Calu3 (cell line): ENCODE results near the gene TENT4A. TPM values are rescaled to one million over a fixed set of nuclear protein-coding genes. Genes with fewer than 3 reads are reported as not detected.

Source experiments
- BruUV-seq: library from RNA; stranded (reverse); fragments of 400-500 nt; replicated peaks from 2 replicates; lab custom pipeline; 2021; lab: Mats Ljungman, UMichigan
- CTCF ChIA-PET: fragments of 300-600 bp; sonication (Branson Sonifier 250); formaldehyde crosslinking; loops from one replicate; lab custom pipeline; 2022; ENCODE audit warnings: antibody characterized with exemption; lab: Charles Lee
- DNase-seq: peaks from one replicate; pipeline ENCODE4 v3.0.0; 2022
- H3K27ac Mint-ChIP-seq: one replicate; pipeline ENCODE4 v1.8.0; 2022; ENCODE audit warnings: mixed read lengths; ENCODE audit not compliant: unreplicated experiment
- H3K27me3 Mint-ChIP-seq: one replicate; pipeline ENCODE4 v1.8.0; 2022; ENCODE audit warnings: mixed read lengths; ENCODE audit not compliant: unreplicated experiment
- H3K36me3 Mint-ChIP-seq: one replicate; pipeline ENCODE4 v1.8.0; 2022; ENCODE audit warnings: mild to moderate bottlenecking, moderate library complexity, mixed read lengths; ENCODE audit not compliant: insufficient read depth, unreplicated experiment
- H3K4me1 Mint-ChIP-seq: one replicate; pipeline ENCODE4 v1.8.0; 2022; ENCODE audit warnings: mild to moderate bottlenecking, low read depth, mixed read lengths; ENCODE audit not compliant: unreplicated experiment
- H3K4me3 Mint-ChIP-seq: one replicate; pipeline ENCODE4 v1.8.0; 2022; ENCODE audit warnings: mild to moderate bottlenecking, low read depth, moderate library complexity, mixed read lengths; ENCODE audit not compliant: unreplicated experiment
- H3K9me3 Mint-ChIP-seq: one replicate; pipeline ENCODE4 v1.8.0; 2022; ENCODE audit warnings: low read depth, mixed read lengths; ENCODE audit not compliant: unreplicated experiment
- CTCF ChIP-seq: fragments of 200-600 bp; IDR thresholded peaks from one replicate; pipeline ENCODE4 v1.8.0; 2022; ENCODE audit warnings: antibody characterized with exemption; ENCODE audit not compliant: unreplicated experiment
- intact Hi-C: fragments of 100-400 bp; cut with micrococcal nuclease; formaldehyde crosslinking; loops from one replicate; pipeline ENCODE4 v1.10.0; 2022; ENCODE audit not compliant: unreplicated experiment
- total RNA-seq: library from RNA; stranded (reverse); gene quantifications from 2 replicates; pipeline ENCODE4 v1.2.3, GENCODE V29; 2022

The TENT4A gene
- total RNA-seq, 1 experiment from 2014 or later: 39.9 TPM

GRCh38 chr5:6750142-6750840 lies 37.1 kb downstream of the TENT4A start:
- CTCF ChIA-PET: no interaction called here
- H3K36me3 Mint-ChIP-seq: peaks cover 64% of the 10 kb centered on the region
- H3K27me3 Mint-ChIP-seq: no peaks in the 10 kb centered on the region
- BruUV-seq: no TSS peak
- TF ChIP-seq CTCF: no peak
- no peak for DNase-seq
- H3K9me3 Mint-ChIP-seq: no peaks in the 10 kb centered on the region
- no peak overlapping the region for H3K4me3 Mint-ChIP-seq
- no peaks in the 10 kb centered on the region for H3K4me1 Mint-ChIP-seq
- no peak overlapping the region for H3K27ac Mint-ChIP-seq
- intact Hi-C loops: no loop called here

DNA sequence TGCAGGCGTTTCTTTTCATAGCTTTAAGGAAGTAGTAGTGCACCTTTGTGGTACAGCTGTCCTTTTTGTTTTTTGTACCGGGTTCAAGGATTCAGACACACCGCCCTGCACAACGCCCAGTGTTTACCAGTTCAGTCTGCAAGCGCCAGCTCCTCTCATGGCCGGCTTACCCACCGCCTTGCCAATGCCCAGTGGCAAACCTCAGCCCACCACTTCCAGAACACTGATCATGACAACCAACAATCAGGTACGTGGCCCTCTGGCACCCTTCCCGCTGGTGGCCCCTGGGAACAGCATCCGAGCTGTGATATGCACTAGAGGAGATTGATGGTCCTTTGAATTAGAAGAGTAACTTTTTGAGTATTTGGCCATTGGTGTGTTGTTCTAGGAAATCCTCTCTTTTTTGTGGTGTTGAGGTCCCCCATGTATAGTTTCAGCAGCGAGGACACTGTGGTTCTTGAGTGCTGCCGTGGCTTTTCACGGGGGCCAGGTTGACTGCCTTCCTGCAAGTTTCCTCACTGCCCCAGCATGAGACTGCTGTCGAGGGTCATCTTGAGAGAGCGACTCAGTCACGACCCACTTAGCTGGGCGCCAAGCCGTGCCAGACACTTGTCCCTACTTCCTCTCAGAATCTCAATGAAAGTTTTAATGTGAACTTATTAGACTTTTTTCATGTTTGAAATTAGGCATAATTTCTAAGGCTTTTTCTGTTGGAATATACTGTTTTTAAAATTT lies 37.9 kb downstream of the TENT4A start:
- BruUV-seq: no TSS peak
- H3K27ac Mint-ChIP-seq: no peak overlapping the region
- intact Hi-C loops: no loop called here
- DNase-seq: no peak
- CTCF ChIA-PET: no interaction called here
- TF ChIP-seq CTCF: no peak
- H3K9me3 Mint-ChIP-seq: no peaks in the 10 kb centered on the region
- H3K4me1 Mint-ChIP-seq: no peaks in the 10 kb centered on the region
- no peaks in the 10 kb centered on the region for H3K27me3 Mint-ChIP-seq
- H3K36me3 Mint-ChIP-seq: peaks cover 63% of the 10 kb centered on the region
- H3K4me3 Mint-ChIP-seq: no peak overlapping the region

GRCh38 chr5:6752236-6752635 lies 39.0 kb downstream of the TENT4A start:
- no peak for DNase-seq
- Mint-ChIP-seq H3K36me3 (peaks cover 61% of the 10 kb centered on the region), H3K4me3 (no peak overlapping the region), H3K4me1 (no peaks in the 10 kb centered on the region), H3K9me3 (no peaks in the 10 kb centered on the region), H3K27ac (no peak overlapping the region), H3K27me3 (no peaks in the 10 kb centered on the region)
- intact Hi-C loops: no loop called here
- no TSS peak for BruUV-seq
- no peak for TF ChIP-seq CTCF
- CTCF ChIA-PET: no interaction called here

DNA sequence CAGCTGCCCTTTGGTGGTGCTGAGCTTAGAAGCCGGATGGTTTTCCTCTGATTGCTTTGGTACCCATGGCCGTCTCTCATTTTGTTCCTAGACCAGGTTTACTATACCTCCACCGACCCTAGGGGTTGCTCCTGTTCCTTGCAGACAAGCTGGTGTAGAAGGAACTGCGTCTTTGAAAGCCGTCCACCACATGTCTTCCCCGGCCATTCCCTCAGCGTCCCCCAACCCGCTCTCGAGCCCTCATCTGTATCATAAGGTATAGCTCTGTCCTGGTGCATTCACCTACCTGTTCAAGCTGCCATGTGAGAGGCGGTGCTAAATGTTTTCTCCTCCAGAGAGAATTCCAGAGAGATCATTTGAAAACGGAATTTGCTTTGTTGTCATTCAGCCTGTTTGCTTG lies 39.5 kb downstream of the TENT4A start:
- Mint-ChIP-seq H3K27ac (no peak overlapping the region), H3K9me3 (no peaks in the 10 kb centered on the region), H3K36me3 (peaks cover 60% of the 10 kb centered on the region), H3K4me3 (no peak overlapping the region), H3K27me3 (no peaks in the 10 kb centered on the region), H3K4me1 (no peaks in the 10 kb centered on the region)
- no TSS peak for BruUV-seq
- intact Hi-C loops: no loop called here
- no peak for TF ChIP-seq CTCF
- CTCF ChIA-PET: no interaction called here
- no peak for DNase-seq
